Astrocyte of the hippocampus (primary cell): ENCODE data around the gene PTH1R.

Experiments
- DNase-seq: peaks from one replicate; pipeline ENCODE4 v3.0.0; 2011; ENCODE audit warnings: low read depth, low spot score

Gene PTH1R

GRCh38 chr3:46883054-46883829 is 5.7 kb downstream of the PTH1R start:
- DNase-seq = peak; percentile 61

- no peak for DNase-seq
Measured at GRCh38 chr3:46883830-46884185, 6.3 kb downstream of the PTH1R start.

GRCh38 chr3:46884427-46884826 is 6.9 kb downstream of the PTH1R start:
- no peak for DNase-seq

GRCh38 chr3:46884929-46885328 is 7.4 kb downstream of the PTH1R start:
- DNase-seq = no peak

- no peak for DNase-seq
Measured at GRCh38 chr3:46885612-46886011, 8.1 kb downstream of the PTH1R start.

- no peak for DNase-seq
Measured at GRCh38 chr3:46887980-46888494, 10.5 kb downstream of the PTH1R start.

- no peak for DNase-seq
Measured at GRCh38 chr3:46888705-46889104, 11.2 kb downstream of the PTH1R start.

GRCh38 chr3:46889381-46890110 is 12.0 kb downstream of the PTH1R start:
- DNase-seq = no peak

- DNase-seq = no peak
Measured at GRCh38 chr3:46890132-46890531, 12.6 kb downstream of the PTH1R start.

- DNase-seq = no peak
Measured at GRCh38 chr3:46891132-46891531, 13.6 kb downstream of the PTH1R start.

- peak; percentile 74 for DNase-seq
Measured at GRCh38 chr3:46892285-46893145, 15.0 kb downstream of the PTH1R start.

GRCh38 chr3:46893146-46893748 is 15.7 kb downstream of the PTH1R start:
- DNase-seq = no peak

- no peak for DNase-seq
Measured at GRCh38 chr3:46893763-46894162, 16.2 kb downstream of the PTH1R start.

GRCh38 chr3:46894256-46894655 is 16.7 kb downstream of the PTH1R start:
- no peak for DNase-seq

GRCh38 chr3:46895204-46895660 is 17.7 kb downstream of the PTH1R start:
- peak; percentile 76 for DNase-seq

GRCh38 chr3:46895761-46896160 is 18.2 kb downstream of the PTH1R start:
- no peak for DNase-seq

GRCh38 chr3:46896386-46896785 is 18.9 kb downstream of the PTH1R start:
- DNase-seq = no peak

GRCh38 chr3:46897031-46897430 is 19.5 kb downstream of the PTH1R start:
- no peak for DNase-seq

GRCh38 chr3:46897829-46898320 is 20.4 kb downstream of the PTH1R start:
- no peak for DNase-seq

- no peak for DNase-seq
Measured at GRCh38 chr3:46898321-46899150, 21.0 kb downstream of the PTH1R start.
